DND-41 (cell line): ENCODE data around the gene INSIG2.

Experiments used
- CTCF ChIP-seq: IDR thresholded peaks from 2 replicates; pipeline ENCODE4 v1.5.1; 2012; ENCODE audit warnings: borderline replicate concordance, low read length, moderate library complexity, mild to moderate bottlenecking; ENCODE audit not compliant: poor library complexity, severe bottlenecking; ENCODE audit errors: extremely low read depth
- EZH2 ChIP-seq: IDR thresholded peaks from 3 replicates; pipeline ENCODE4 v1.6.1; 2012; ENCODE audit warnings: borderline replicate concordance, low read depth, mild to moderate bottlenecking, moderate library complexity, low read length, inconsistent platforms; ENCODE audit not compliant: severe bottlenecking

DNA sequence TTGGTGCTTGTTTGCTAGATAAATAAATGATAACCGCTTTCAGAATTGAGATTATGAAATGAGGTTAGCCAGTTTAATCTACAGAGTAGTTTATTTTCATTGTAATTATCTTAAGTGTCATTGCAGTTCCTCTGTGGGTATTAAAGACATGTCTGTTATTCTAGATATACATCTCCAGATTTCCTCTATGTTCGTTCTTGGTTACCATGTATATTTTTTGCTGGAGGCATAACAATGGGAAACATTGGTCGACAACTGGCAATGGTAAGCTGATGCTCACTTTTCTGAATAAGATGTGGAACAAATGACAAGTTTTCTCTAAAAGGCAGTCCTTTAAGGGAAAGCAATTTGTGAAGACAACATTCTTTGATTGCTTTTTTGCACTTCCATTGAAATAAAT, 18.7 kb downstream of the INSIG2 start:
- TF ChIP-seq CTCF (no peak), EZH2 (no peak)
